ENCODE results near the gene MYO15A.

- TF ChIP-seq POLR2A (IDR thresholded peaks at IDR 0.05; ENCODE audit: low read depth, low read length) (no peak), SMC3 (IDR thresholded peaks at IDR 0.05; ENCODE audit: low read depth, low read length) (no peak), CEBPB (IDR thresholded peaks at IDR 0.05; ENCODE audit: low read depth, low read length) (no peak), BHLHE40 (IDR thresholded peaks at IDR 0.05; ENCODE audit: low read depth, low read length) (no peak), RCOR1 (IDR thresholded peaks at IDR 0.05; ENCODE audit: insufficient replicate concordance, low read length) (no peak), RAD21 (IDR thresholded peaks at IDR 0.05; ENCODE audit: low read length) (no peak), MAFK (IDR thresholded peaks at IDR 0.05; ENCODE audit: low read depth, low read length) (no peak), MXI1 (IDR thresholded peaks at IDR 0.05; ENCODE audit: borderline replicate concordance, low read depth, low read length) (no peak), NFE2L2 (IDR thresholded peaks at IDR 0.05; ENCODE audit: low read depth, low read length) (no peak), FOS (IDR thresholded peaks at IDR 0.05; ENCODE audit: low read depth, low read length) (no peak), USF2 (IDR thresholded peaks at IDR 0.05; ENCODE audit: low read depth, low read length) (no peak), MAZ (IDR thresholded peaks at IDR 0.05; ENCODE audit: borderline replicate concordance, low read depth, low read length) (no peak)
- TF ChIP-seq, protein P1, sequence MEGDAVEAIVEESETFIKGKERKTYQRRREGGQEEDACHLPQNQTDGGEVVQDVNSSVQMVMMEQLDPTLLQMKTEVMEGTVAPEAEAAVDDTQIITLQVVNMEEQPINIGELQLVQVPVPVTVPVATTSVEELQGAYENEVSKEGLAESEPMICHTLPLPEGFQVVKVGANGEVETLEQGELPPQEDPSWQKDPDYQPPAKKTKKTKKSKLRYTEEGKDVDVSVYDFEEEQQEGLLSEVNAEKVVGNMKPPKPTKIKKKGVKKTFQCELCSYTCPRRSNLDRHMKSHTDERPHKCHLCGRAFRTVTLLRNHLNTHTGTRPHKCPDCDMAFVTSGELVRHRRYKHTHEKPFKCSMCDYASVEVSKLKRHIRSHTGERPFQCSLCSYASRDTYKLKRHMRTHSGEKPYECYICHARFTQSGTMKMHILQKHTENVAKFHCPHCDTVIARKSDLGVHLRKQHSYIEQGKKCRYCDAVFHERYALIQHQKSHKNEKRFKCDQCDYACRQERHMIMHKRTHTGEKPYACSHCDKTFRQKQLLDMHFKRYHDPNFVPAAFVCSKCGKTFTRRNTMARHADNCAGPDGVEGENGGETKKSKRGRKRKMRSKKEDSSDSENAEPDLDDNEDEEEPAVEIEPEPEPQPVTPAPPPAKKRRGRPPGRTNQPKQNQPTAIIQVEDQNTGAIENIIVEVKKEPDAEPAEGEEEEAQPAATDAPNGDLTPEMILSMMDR (conservative IDR thresholded peaks at IDR 0.05; ENCODE audit: low read depth, low read length): no peak
Observed at GRCh38 chr17:18194394-18194793, 85.8 kb downstream of the MYO15A start.
